Tibial nerve (tissue), 3 donors: ENCODE measurements around the gene SIGMAR1.

Source experiments
- CTCF ChIP-seq, 5 experiments: fragments of 200-600 bp in 3 of 5; fragments of 450-650 bp in 2 of 5; sonication (generic) in 3 of 5; IDR thresholded peaks; one replicate each; pipeline ENCODE4 v1.5.1; 2016 to 2019; ENCODE audit warnings: antibody characterized with exemption in 5 of 5, mild to moderate bottlenecking in 3 of 5, moderate library complexity in 2 of 5
- POLR2A ChIP-seq, 2 donors: fragments of 450-650 bp; IDR thresholded peaks; one replicate each; pipeline ENCODE4 v1.6.1; 2017; ENCODE audit warnings: antibody characterized with exemption in 2 of 2, mild to moderate bottlenecking in 2 of 2, moderate library complexity in 2 of 2

- TF ChIP-seq CTCF (IDR thresholded peaks at IDR 0.05): no peak
- TF ChIP-seq POLR2A (IDR thresholded peaks at IDR 0.05): no peak
Observed at GRCh38 chr9:34601937-34602573, 35.5 kb downstream of the SIGMAR1 start.
